Heart left ventricle (tissue), 13 donors: ENCODE measurements around the gene PKP1.
"Not testable (repeated sequence)": the region's sequence is repeated elsewhere in the genome, so short reads cannot be mapped to it uniquely, and the experiment has no call there.

Experiments
- POLR2A ChIP-seq, 2 donors: fragments of 450-650 bp; IDR thresholded peaks; one replicate each; pipeline ENCODE4 v1.6.1; 2017; ENCODE audit warnings: antibody characterized with exemption in 2 of 2, mild to moderate bottlenecking in 2 of 2, moderate library complexity in 2 of 2
- TF ChIP-seq, protein P1 (sequence below), 12 donors: fragments of 200-600 bp; sonication (generic) in 4 of 12; IDR thresholded peaks; one replicate each; pipeline versions ENCODE4 v1.5.0 to v1.8.0; 2018 to 2022; ENCODE audit warnings: antibody characterized with exemption in 12 of 12, mild to moderate bottlenecking in 5 of 12
- donor health status: ischemic (EF 13 %, LVEDD 7.1; RV severe dilation, severe dysfunction).
- donor health status: DM: no; HTN: yes; CAD: no.
- donor health status: DM: no; HTN: no; CAD: no.
- donor health status: ischemic (EF 25% LVEDD 6.9; RV normal size, moderate dysfunction).
- donor health status: ischemic (EF 25% LVEDD 5.7; RV mildly dilated, moderate dysfunction).
- donor health status: ischemic (EF 35%, LVEDD 5.7; RV mildly dilated, moderate dysfunction).
- donor health status: nonischemic (EF 11% LVEDD 7.7; RV severe dilation, severe dysfunction).
- donor health status: DM: yes; HTN: yes; CAD: no.
- donor health status: PGD.
- donor health status: ischemic (EF 29% LVEDD 5.4; RV normal size, mild dysfunction).
- donor health status: nonischemic (EF 23%, LVEDD 6.1; RV moderate dilation, normal function).

GRCh38 chr1:201239646-201240045 lies 43.7 kb upstream of the PKP1 start:
- TF ChIP-seq, protein P1, sequence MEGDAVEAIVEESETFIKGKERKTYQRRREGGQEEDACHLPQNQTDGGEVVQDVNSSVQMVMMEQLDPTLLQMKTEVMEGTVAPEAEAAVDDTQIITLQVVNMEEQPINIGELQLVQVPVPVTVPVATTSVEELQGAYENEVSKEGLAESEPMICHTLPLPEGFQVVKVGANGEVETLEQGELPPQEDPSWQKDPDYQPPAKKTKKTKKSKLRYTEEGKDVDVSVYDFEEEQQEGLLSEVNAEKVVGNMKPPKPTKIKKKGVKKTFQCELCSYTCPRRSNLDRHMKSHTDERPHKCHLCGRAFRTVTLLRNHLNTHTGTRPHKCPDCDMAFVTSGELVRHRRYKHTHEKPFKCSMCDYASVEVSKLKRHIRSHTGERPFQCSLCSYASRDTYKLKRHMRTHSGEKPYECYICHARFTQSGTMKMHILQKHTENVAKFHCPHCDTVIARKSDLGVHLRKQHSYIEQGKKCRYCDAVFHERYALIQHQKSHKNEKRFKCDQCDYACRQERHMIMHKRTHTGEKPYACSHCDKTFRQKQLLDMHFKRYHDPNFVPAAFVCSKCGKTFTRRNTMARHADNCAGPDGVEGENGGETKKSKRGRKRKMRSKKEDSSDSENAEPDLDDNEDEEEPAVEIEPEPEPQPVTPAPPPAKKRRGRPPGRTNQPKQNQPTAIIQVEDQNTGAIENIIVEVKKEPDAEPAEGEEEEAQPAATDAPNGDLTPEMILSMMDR (IDR thresholded peaks at IDR 0.05), result not testable (repeated sequence)
- not testable (repeated sequence) for TF ChIP-seq POLR2A (IDR thresholded peaks at IDR 0.05)
